Endothelial cell of umbilical vein (primary cell): Measurements from ENCODE around the gene ELAVL1.

Source experiments
- EZH2 ChIP-seq: IDR thresholded peaks from 2 replicates; pipeline ENCODE4 v1.6.1; 2012; ENCODE audit warnings: borderline replicate concordance, low read depth, mild to moderate bottlenecking, moderate library complexity, low read length, inconsistent platforms; ENCODE audit not compliant: severe bottlenecking
- MAX ChIP-seq: IDR thresholded peaks from 2 replicates; pipeline ENCODE4 v1.6.1; 2011; ENCODE audit not compliant: insufficient read depth, insufficient read length
- POLR2A ChIP-seq: IDR thresholded peaks from 2 replicates; pipeline ENCODE4 v1.6.1; 2012; ENCODE audit warnings: low read depth, mild to moderate bottlenecking, control low read depth, low read length
- POLR2AphosphoS5 ChIP-seq: IDR thresholded peaks from 2 replicates; pipeline ENCODE4 v1.6.1; 2012; ENCODE audit warnings: low read depth, mild to moderate bottlenecking, control low read depth, low read length, moderate library complexity; ENCODE audit not compliant: insufficient read depth
- TF ChIP-seq, protein P1 (sequence below), 2 donors: IDR thresholded peaks; 1 replicate in 1 of 2; 2 replicates in 1 of 2; pipeline ENCODE4 v1.5.1; 2011; ENCODE audit warnings: low read length in 2 of 2, mild to moderate bottlenecking in 2 of 2, moderate library complexity in 2 of 2, control low read depth in 1 of 2, inconsistent platforms in 1 of 2, low read depth in 1 of 2; ENCODE audit not compliant: insufficient read depth in 1 of 2; ENCODE audit errors: extremely low read depth in 1 of 2

- TF ChIP-seq POLR2A, result no peak
- TF ChIP-seq, protein P1, sequence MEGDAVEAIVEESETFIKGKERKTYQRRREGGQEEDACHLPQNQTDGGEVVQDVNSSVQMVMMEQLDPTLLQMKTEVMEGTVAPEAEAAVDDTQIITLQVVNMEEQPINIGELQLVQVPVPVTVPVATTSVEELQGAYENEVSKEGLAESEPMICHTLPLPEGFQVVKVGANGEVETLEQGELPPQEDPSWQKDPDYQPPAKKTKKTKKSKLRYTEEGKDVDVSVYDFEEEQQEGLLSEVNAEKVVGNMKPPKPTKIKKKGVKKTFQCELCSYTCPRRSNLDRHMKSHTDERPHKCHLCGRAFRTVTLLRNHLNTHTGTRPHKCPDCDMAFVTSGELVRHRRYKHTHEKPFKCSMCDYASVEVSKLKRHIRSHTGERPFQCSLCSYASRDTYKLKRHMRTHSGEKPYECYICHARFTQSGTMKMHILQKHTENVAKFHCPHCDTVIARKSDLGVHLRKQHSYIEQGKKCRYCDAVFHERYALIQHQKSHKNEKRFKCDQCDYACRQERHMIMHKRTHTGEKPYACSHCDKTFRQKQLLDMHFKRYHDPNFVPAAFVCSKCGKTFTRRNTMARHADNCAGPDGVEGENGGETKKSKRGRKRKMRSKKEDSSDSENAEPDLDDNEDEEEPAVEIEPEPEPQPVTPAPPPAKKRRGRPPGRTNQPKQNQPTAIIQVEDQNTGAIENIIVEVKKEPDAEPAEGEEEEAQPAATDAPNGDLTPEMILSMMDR (IDR thresholded peaks at IDR 0.05; ENCODE audit: extremely low read depth in 1 of 2, insufficient read depth in 1 of 2, low read depth in 1 of 2, low read length in 2 of 2), result no peak
- TF ChIP-seq POLR2AphosphoS5, result no peak
- no peak for TF ChIP-seq MAX
- TF ChIP-seq EZH2, result no peak
Measured at GRCh38 chr19:7910321-7911161, 94.9 kb downstream of the ELAVL1 start.
